Right lobe of liver (tissue), 6 donors: ENCODE data around the gene IL25. TPM values are rescaled to one million over a fixed set of nuclear protein-coding genes. Genes with fewer than 3 reads are reported as not detected.
A peak's percentile ranks its signal among the peaks of the same experiment; 100 is the strongest.

ENCODE experiments used
- ATAC-seq, 4 donors: fragments of 200-7000 bp; cut with Tn5 transposase; one replicate each; pipeline ENCODE4 v1.9.1; 2020; ENCODE audit warnings: mild to moderate bottlenecking in 4 of 4, moderate library complexity in 4 of 4
- DNase-seq, 3 donors: peaks; one replicate each; pipeline ENCODE4 v3.0.0-alpha.2; 2020
- H3K27ac ChIP-seq, 3 donors: fragments of 200-600 bp; one replicate each; pipeline ENCODE4 v1.8.0; 2022
- H3K27me3 ChIP-seq, 2 donors: fragments of 200-600 bp; one replicate each; pipeline ENCODE4 v1.8.0; 2022
- H3K36me3 ChIP-seq, 4 donors: fragments of 200-600 bp; sonication (generic) in 1 of 4; one replicate each; pipeline versions ENCODE4 v1.5.1 to v1.8.0; 2017 to 2022; ENCODE audit warnings: control low read depth in 1 of 4
- H3K4me1 ChIP-seq, 4 donors: fragments of 200-600 bp; sonication (generic) in 1 of 4; one replicate each; pipeline versions ENCODE4 v1.5.1 to v1.8.0; 2017 to 2022; ENCODE audit warnings: control low read depth in 1 of 4
- H3K4me3 ChIP-seq, 3 donors: fragments of 200-600 bp; one replicate each; pipeline ENCODE4 v1.8.0; 2022
- H3K9me3 ChIP-seq, 4 donors: fragments of 200-600 bp; sonication (generic) in 1 of 4; one replicate each; pipeline versions ENCODE4 v1.5.1 to v1.8.0; 2017 to 2022; ENCODE audit warnings: control low read depth in 1 of 4
- POLR2A ChIP-seq: fragments of 450-650 bp; IDR thresholded peaks from one replicate; pipeline ENCODE4 v1.6.1; 2017; ENCODE audit warnings: antibody characterized with exemption, mild to moderate bottlenecking
- WGBS: methylation state at CpG from one replicate; pipeline ENCODE4 v1.1.6; 2018; ENCODE audit warnings: low coverage, low lambda C conversion rate; ENCODE audit not compliant: insufficient coverage; ENCODE audit errors: missing lambda C conversion rate; 5-methylcytosine and 5-hydroxymethylcytosine counted together
- intact Hi-C, 2 donors: fragments of 100-400 bp; cut with DNase I; formaldehyde crosslinking; loops; one replicate each; pipeline versions ENCODE4 v1.11.2 to v1.14.1; 2022
- total RNA-seq, 6 experiments: library from RNA; depleted of rRNA in 2 of 6; stranded (reverse); fragments of >200 nt in 2 of 6; fragmentation: NEBNext Ultra II Directional in 3 of 6; extraction: Animal tissue kit (Norgen Biotek cat#: 25700) in 3 of 6; gene quantifications; one replicate each; pipeline versions ENCODE4 v1.1.0 to v1.2.4, GENCODE V29; 2016 to 2023
- TF ChIP-seq, protein P1 (sequence below), 4 donors: fragments of 200-600 bp in 3 of 4; fragments of 450-650 bp in 1 of 4; IDR thresholded peaks; one replicate each; pipeline versions ENCODE4 v1.5.1 to v1.8.0; 2016 to 2022; ENCODE audit warnings: antibody characterized with exemption in 4 of 4, mild to moderate bottlenecking in 2 of 4
- donor health status: DM: no; HTN: yes; CAD: no.
- donor health status: DM: no; HTN: no; CAD: no.
- donor health status: DM: no; HTN: no; CAD: no.
- donor health status: DM: no; HTN: yes; CAD: no.
- donor health status: DM: no; HTN: yes; CAD: no.

IL25 gene
- total RNA-seq, 6 experiments from 2014 or later, result not detected

DNA sequence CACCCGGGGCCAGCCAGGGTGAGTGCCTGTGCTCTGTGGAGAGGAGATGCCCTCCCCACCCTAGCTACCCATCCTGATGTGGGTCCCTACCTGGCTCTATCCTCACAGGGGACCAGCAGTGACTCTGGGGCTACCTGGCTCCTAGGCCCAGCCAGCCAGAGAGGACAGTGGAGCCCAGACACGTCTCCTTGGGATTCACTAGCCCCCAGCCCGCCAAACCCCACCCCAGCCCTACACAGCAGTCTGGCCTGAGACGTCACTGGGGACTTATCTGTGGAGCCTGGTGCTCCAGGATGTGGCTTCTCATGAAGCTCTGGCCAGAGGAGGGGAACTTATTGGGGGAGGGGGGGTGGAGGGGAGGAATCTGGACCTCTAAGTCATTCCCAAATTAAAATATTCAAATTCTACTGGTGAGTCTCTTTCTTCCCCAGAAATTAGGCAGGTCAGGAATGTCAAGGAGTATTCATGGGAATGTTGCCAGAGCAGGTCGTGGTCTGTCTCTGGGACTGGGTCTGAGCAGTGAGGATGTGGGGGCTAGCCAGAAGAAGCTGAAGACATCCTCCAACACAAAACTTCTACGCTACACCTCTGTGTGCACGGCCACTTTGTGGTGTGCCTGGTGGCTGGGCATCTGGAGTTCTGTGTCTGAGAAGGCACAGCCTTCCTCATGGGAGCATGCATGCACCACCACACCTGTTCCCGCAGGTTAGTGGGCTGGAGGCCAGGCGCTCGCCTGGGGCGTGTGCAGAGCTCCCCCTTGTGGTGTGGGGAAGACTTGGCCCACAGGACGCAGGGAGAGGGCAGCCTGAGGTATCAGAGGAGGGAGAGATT is 7.0 kb downstream of the IL25 start:
- intact Hi-C loops, result loop anchor here (5.0 to 10.0 kb wide), 5 partner anchors 47 to 255 kb away; no protein-coding TSS in a partner anchor
- DNase-seq (peak; percentile 76 to 82 (median 78)), ATAC-seq (peak; percentile 90 to 98 (median 96))
- Histone ChIP-seq H3K4me1 (no peaks in the 10 kb centered on the region), H3K27ac (no peak overlapping the region), H3K36me3 (no peaks in the 10 kb centered on the region), H3K27me3 (no peaks in the 10 kb centered on the region), H3K9me3 (no peaks in the 10 kb centered on the region), H3K4me3 (no peak overlapping the region)
- TF ChIP-seq POLR2A, result no peak
- TF ChIP-seq, protein P1, sequence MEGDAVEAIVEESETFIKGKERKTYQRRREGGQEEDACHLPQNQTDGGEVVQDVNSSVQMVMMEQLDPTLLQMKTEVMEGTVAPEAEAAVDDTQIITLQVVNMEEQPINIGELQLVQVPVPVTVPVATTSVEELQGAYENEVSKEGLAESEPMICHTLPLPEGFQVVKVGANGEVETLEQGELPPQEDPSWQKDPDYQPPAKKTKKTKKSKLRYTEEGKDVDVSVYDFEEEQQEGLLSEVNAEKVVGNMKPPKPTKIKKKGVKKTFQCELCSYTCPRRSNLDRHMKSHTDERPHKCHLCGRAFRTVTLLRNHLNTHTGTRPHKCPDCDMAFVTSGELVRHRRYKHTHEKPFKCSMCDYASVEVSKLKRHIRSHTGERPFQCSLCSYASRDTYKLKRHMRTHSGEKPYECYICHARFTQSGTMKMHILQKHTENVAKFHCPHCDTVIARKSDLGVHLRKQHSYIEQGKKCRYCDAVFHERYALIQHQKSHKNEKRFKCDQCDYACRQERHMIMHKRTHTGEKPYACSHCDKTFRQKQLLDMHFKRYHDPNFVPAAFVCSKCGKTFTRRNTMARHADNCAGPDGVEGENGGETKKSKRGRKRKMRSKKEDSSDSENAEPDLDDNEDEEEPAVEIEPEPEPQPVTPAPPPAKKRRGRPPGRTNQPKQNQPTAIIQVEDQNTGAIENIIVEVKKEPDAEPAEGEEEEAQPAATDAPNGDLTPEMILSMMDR (IDR thresholded peaks at IDR 0.05), result peak; percentile 90 to 95 (median 94)
- 21% methylated on average over 10 of the region's 12 CpGs for WGBS

DNA sequence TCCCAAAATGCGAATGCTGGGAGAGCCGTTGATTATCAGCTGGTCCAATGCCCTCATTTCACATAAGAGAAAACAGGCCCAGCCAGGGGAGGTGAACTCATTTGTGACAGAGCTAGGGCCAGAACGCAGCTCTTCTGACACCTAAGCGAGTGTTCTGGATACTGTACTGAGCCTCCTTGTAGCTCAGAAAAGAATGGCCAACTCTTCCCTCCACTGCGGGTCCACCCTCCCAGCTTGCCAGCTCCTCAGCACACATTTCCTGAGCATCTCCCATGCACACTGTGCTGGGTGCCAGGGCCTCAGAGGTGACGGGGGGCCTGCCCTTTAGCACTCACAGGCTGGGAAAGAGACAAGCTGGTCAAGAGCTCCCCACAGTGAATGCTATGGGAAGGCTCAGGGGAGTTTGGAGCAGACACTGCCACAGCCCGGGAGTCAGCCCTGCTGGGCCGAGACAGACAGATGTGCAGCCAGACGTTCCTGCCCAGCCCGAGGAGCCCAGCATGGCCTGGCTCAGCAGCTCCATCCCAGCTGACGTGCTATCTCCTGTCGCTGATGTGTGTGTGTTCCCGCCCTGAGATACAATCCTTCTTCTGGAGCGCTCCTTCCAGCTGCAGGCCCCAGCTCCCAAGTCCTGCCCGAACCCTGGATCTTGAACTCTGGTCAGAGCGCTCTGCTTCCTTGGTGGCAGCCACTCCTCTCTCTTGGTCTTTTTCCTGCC is 7.7 kb downstream of the IL25 start:
- no peaks in the 10 kb centered on the region for H3K36me3 ChIP-seq
- TF ChIP-seq POLR2A, result no peak
- TF ChIP-seq, protein P1 (IDR thresholded peaks at IDR 0.05), result no peak
- DNase-seq (no peak), ATAC-seq (peak in 3 of 4 donors; percentile 2 to 18 (median 12))
- 32% methylated on average over 7 of the region's 16 CpGs for WGBS
- no peaks in the 10 kb centered on the region for H3K9me3 ChIP-seq
- H3K4me1 ChIP-seq, result no peaks in the 10 kb centered on the region
- no peak overlapping the region for H3K27ac ChIP-seq
- no peak overlapping the region for H3K4me3 ChIP-seq
- intact Hi-C loops, result loop anchor here in 1 of 2 donors (10.0 kb wide), 1 partner anchor 256 kb away; no protein-coding TSS in a partner anchor
- no peaks in the 10 kb centered on the region for H3K27me3 ChIP-seq

DNA sequence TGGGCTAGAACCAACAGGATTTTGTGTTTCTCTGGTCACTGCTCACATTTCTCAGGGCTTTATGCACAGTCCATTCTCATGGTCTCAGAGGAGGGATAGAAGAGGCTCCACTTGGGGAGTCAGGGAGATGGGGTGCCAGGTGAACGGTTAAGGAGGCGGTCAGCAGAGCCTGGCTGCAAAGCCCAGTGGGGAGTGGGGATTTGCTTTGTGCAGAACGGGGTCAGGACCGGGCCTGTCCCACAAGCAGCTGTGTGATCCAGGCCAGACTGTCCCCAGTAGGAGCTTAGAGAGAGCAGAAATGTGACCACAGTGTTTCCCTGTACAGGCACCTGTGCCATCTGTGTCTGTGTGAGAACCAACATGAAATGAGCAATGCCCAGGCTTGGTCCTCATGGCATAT is 8.4 kb downstream of the IL25 start:
- Histone ChIP-seq H3K9me3 (no peaks in the 10 kb centered on the region), H3K27me3 (no peaks in the 10 kb centered on the region), H3K4me1 (no peaks in the 10 kb centered on the region), H3K27ac (no peak overlapping the region), H3K4me3 (no peak overlapping the region), H3K36me3 (no peaks in the 10 kb centered on the region)
- ATAC-seq (no peak), DNase-seq (no peak)
- TF ChIP-seq, protein P1 (IDR thresholded peaks at IDR 0.05), result no peak
- TF ChIP-seq POLR2A, result no peak
- WGBS, result 34% methylated on average over 3 of the region's 4 CpGs
- intact Hi-C loops, result loop anchor here in 1 of 2 donors (10.0 kb wide), 1 partner anchor 256 kb away; no protein-coding TSS in a partner anchor

DNA sequence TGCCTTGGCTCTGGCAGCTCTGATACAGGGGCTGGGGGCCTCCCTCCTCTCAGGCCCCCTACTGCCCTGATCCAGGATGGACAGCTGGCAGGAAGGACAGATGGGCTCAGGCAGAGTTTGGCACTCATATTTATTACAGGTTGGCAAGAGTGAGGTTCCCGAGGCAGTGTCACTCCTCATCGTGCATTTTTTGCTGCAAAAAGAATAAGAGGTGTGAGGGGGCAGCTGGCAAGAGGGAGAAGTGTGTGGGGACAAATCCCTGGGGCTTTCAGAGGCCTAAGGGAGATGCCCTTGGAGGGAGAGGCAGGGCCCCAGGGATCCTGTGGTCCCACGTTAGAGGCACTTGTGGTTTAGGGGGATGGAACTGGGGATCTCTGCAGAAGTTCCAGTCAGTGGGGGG is 9.3 kb downstream of the IL25 start:
- H3K4me3 ChIP-seq, result no peak overlapping the region
- H3K4me1 ChIP-seq, result no peaks in the 10 kb centered on the region
- no peak for TF ChIP-seq POLR2A
- TF ChIP-seq, protein P1 (IDR thresholded peaks at IDR 0.05), result no peak
- no peaks in the 10 kb centered on the region for H3K36me3 ChIP-seq
- no peak overlapping the region for H3K27ac ChIP-seq
- no peaks in the 10 kb centered on the region for H3K9me3 ChIP-seq
- DNase-seq (no peak), ATAC-seq (no peak)
- intact Hi-C loops, result loop anchor here in 1 of 2 donors (10.0 kb wide), 1 partner anchor 257 kb away; no protein-coding TSS in a partner anchor
- 29% methylated on average over 1 of the region's 3 CpGs for WGBS
- no peaks in the 10 kb centered on the region for H3K27me3 ChIP-seq
